Spinal cord (tissue), 10 donors: ENCODE data around the gene HEMGN. TPM values are rescaled to one million over a fixed set of nuclear protein-coding genes. Genes with fewer than 3 reads are reported as not detected.
"Not testable (repeated sequence)": the region's sequence is repeated elsewhere in the genome, so short reads cannot be mapped to it uniquely, and the experiment has no call there.

ENCODE experiments used
- DNase-seq, 6 donors: peaks; one replicate each; pipeline versions ENCODE4 v3.0.0 to v3.0.0-alpha.2; 2013 to 2015; ENCODE audit warnings: low spot score in 6 of 6, low read depth in 4 of 6
- H3K27ac ChIP-seq: one replicate; pipeline ENCODE4 v1.5.1; 2013; ENCODE audit warnings: low read depth, low read length, control low read depth
- H3K27me3 ChIP-seq: one replicate; pipeline ENCODE4 v1.6.1; 2013; ENCODE audit warnings: low read length; ENCODE audit not compliant: control insufficient read depth, insufficient read depth
- H3K36me3 ChIP-seq: one replicate; pipeline ENCODE4 v1.6.1; 2013; ENCODE audit warnings: low read length; ENCODE audit not compliant: control insufficient read depth, insufficient read depth
- H3K4me1 ChIP-seq: one replicate; pipeline ENCODE4 v1.6.1; 2013; ENCODE audit warnings: low read length; ENCODE audit not compliant: control insufficient read depth, insufficient read depth
- H3K4me3 ChIP-seq: one replicate; pipeline ENCODE4 v1.5.1; 2013; ENCODE audit warnings: low read depth, low read length, control low read depth
- H3K9me3 ChIP-seq: one replicate; pipeline ENCODE4 v1.6.1; 2013; ENCODE audit warnings: low read length; ENCODE audit not compliant: control insufficient read depth, insufficient read depth
- WGBS: methylation state at CpG from one replicate; pipeline ENCODE4 v1.1.5; 2013; ENCODE audit warnings: missing lambda C conversion rate; ENCODE audit not compliant: insufficient coverage; 5-methylcytosine and 5-hydroxymethylcytosine counted together
- polyA plus RNA-seq, 2 donors: library from polyadenylated mRNA; unstranded; fragments of 120-200 nt; gene quantifications; one replicate each; pipeline ENCODE4 v1.2.1, GENCODE V29; 2013; ENCODE audit not compliant: insufficient read length in 2 of 2
- total RNA-seq, 2 donors: library from RNA; depleted of rRNA in 1 of 2; stranded (reverse); fragments of 120-200 nt in 1 of 2; fragments of >200 nt in 1 of 2; gene quantifications; one replicate each; pipeline versions ENCODE4 v1.2.3 to v1.2.4, GENCODE V29; 2013 to 2014
- donor health status: healthy.

The HEMGN gene
- total and polyA plus RNA-seq, 4 donors, result 1.6 to 34.7 (median 7.8) TPM

DNA sequence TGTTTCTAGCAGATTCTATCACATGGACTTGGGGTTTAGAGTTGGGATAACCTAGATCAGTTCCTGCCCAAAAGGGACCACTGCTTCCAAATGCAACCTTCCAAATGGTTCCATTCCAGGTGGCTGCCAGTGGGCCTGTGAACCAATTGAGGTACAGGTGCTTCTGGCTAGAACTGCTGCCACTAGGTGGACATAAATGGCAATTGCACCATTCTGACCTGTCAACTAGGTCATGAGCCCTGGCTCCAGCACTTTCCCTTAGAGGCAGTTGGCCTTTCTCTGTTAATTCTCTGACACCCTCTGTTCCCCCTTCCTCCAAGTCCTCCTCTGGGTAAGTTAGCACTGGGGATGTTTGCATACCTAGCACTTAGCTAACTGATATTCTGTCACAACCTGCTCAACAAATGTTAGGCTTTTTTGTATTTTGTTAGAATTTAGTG is 16.6 kb upstream of the HEMGN start:
- peak in 1 of 6 donors; percentile 54 for DNase-seq
- Histone ChIP-seq H3K27ac (no peak overlapping the region), H3K27me3 (no peaks in the 10 kb centered on the region), H3K4me3 (no peak overlapping the region), H3K36me3 (no peaks in the 10 kb centered on the region), H3K4me1 (peaks cover 7% of the 10 kb centered on the region), H3K9me3 (no peaks in the 10 kb centered on the region)

DNA sequence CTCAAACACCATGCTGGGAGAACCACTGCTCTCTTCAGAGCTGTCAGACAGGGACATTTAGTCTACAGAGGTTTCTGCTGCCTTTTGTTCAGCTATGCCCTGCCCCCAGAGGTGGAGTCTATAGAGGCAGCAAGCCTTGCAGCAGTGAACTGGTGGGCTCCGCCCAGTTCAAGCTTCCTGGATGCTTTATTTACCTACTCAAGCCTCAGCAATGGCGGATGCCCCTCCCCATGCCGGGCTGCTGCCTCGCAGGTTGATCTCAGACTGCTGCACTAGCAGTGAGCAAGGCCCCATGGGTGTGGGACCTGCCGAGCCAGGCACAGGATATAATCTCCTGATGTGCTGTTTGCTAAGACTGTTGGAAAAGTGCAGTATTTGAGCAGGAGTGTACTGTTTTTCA is 12.9 kb upstream of the HEMGN start:
- not testable (repeated sequence) for DNase-seq, H3K36me3 ChIP-seq, H3K9me3 ChIP-seq, H3K27ac ChIP-seq, H3K4me3 ChIP-seq, H3K4me1 ChIP-seq, H3K27me3 ChIP-seq
- 85% methylated on average over 3 of the region's 5 CpGs for WGBS

DNA sequence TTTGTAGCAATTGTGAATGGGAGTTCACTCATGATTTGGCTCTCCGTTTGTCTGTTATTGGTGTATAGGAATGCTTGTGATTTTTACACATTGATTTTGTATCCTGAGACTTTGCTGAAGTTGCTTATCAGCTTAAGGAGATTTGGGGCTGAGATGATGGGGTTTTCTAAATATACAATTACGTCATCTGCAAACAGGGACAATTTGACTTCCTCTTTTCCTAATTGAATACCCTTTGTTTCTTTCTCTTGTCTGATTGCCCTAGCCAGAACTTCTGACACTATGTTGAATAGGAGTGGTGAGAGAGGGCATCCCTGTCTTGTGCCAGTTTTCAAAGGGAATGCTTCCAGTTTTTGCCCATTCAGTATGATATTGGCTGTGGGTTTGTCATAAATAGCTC is 9.1 kb upstream of the HEMGN start:
- no CpG with 5 or more reads among the region's 2 CpGs for WGBS
- DNase-seq, H3K27ac ChIP-seq, H3K4me1 ChIP-seq, H3K4me3 ChIP-seq, H3K36me3 ChIP-seq, H3K9me3 ChIP-seq: not testable (repeated sequence)
- peaks cover 18% of the 10 kb centered on the region for H3K27me3 ChIP-seq

- not testable (repeated sequence) for H3K27ac ChIP-seq, H3K36me3 ChIP-seq, DNase-seq, H3K4me3 ChIP-seq, H3K4me1 ChIP-seq, H3K9me3 ChIP-seq
- peaks cover 22% of the 10 kb centered on the region for H3K27me3 ChIP-seq
- WGBS, result no CpG with 5 or more reads among the region's 2 CpGs
Measured at GRCh38 chr9:97945470-97945869, 7.5 kb upstream of the HEMGN start.

DNA sequence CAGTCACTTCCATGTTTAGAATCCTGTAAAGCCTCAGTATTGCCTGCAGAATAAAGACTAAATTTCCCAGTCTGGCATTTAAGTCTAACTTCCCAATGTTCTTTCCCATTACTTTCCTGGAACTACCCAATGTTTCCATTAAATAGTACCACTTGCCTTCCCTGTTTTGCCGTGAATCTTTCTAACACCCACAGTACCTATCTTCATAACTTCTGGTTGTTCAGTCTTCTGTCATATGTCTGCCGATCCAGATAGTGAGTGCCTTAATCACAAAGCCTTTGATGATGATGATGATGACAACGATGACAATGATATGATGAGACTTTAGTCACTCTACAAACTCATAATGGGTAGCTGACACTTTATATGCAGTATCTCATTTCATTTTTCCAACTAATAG is 6.6 kb upstream of the HEMGN start:
- WGBS, result 71% methylated on average over 1 of the region's 3 CpGs
- Histone ChIP-seq H3K36me3 (no peaks in the 10 kb centered on the region), H3K4me3 (no peak overlapping the region), H3K27me3 (peaks cover 26% of the 10 kb centered on the region), H3K27ac (no peak overlapping the region), H3K4me1 (no peaks in the 10 kb centered on the region), H3K9me3 (no peaks in the 10 kb centered on the region)
- DNase-seq, result no peak

- Histone ChIP-seq H3K36me3 (no peaks in the 10 kb centered on the region), H3K4me1 (no peaks in the 10 kb centered on the region), H3K4me3 (no peak overlapping the region)
Measured at GRCh38 chr9:97943308-97943855, 5.4 kb upstream of the HEMGN start.

DNA sequence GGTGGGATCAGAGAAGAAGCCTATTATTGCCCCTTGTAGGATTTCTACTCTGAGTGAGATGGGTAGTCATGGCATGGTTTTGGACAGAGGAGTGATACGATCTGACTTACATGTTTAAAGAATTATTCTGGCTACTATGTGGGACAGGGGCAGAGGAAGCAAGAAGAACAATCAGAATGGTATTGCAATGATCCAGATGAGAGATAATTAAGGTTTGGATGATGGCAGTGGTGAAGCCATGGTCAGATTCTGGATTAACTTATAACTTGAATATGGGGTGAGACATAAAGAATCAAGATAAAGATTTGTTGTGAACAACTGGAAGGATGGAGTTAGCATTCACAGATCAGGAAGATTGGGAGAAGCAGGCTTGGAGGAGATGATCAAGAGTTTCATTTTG is 3.4 kb upstream of the HEMGN start:
- Histone ChIP-seq H3K27ac (no peak overlapping the region), H3K4me1 (no peaks in the 10 kb centered on the region), H3K4me3 (no peak overlapping the region), H3K27me3 (peaks cover 29% of the 10 kb centered on the region), H3K36me3 (no peaks in the 10 kb centered on the region), H3K9me3 (no peaks in the 10 kb centered on the region)
- no peak for DNase-seq
- 92% methylated on average over 1 of the region's 1 CpG for WGBS

More at GRCh38 chr9:97943308-97943855, 5.4 kb upstream of the HEMGN start:
- Histone ChIP-seq H3K9me3 (no peaks in the 10 kb centered on the region), H3K27ac (no peak overlapping the region), H3K27me3 (peaks cover 27% of the 10 kb centered on the region)
- no peak for DNase-seq

- no peaks in the 10 kb centered on the region for H3K9me3 ChIP-seq
- no peaks in the 10 kb centered on the region for H3K4me1 ChIP-seq
- no peak overlapping the region for H3K4me3 ChIP-seq
- H3K36me3 ChIP-seq, result no peaks in the 10 kb centered on the region
- H3K27ac ChIP-seq, result no peak overlapping the region
- DNase-seq, result no peak
- WGBS, result 80% methylated on average over 1 of the region's 3 CpGs
- H3K27me3 ChIP-seq, result peaks cover 31% of the 10 kb centered on the region
Measured at GRCh38 chr9:97940741-97941140, 2.8 kb upstream of the HEMGN start.

DNA sequence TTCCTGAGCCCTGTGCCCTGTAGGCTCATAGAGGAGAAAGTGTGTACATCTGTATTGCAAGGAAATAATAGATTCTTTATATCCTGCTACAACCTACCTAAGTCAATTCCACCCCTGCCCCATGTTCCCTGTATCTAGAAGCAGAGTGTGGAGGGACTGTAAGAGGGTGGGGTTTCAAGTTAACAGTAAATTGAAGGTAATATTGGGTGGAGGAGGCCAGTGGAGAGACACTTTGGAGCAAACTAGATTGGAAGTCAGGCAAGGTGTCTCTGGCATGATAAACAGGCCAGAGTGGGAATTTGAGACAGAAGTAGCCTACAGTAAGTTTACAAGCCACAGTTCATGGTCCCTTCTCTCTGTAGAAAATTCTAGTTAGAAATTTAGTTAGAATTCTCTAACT is 2.3 kb upstream of the HEMGN start:
- Histone ChIP-seq H3K4me1 (peaks cover 2% of the 10 kb centered on the region), H3K27me3 (peaks cover 31% of the 10 kb centered on the region), H3K36me3 (no peaks in the 10 kb centered on the region), H3K27ac (no peak overlapping the region), H3K4me3 (no peak overlapping the region), H3K9me3 (no peaks in the 10 kb centered on the region)
- no peak for DNase-seq

GRCh38 chr9:97936998-97937397 is 974 bp downstream of the HEMGN start:
- Histone ChIP-seq H3K27ac (no peak overlapping the region), H3K9me3 (no peaks in the 10 kb centered on the region), H3K4me3 (no peak overlapping the region), H3K27me3 (peaks cover 14% of the 10 kb centered on the region), H3K36me3 (no peaks in the 10 kb centered on the region), H3K4me1 (peaks cover 10% of the 10 kb centered on the region)
- no peak for DNase-seq
